ENCODE data around the gene TTC31.

Gene TTC31

GRCh38 chr2:74526649-74527230 lies 43.9 kb downstream of the TTC31 start:
- DNase-seq (ENCODE audit: low spot score), result no peak

GRCh38 chr2:74527741-74528140 lies 44.9 kb downstream of the TTC31 start:
- DNase-seq (ENCODE audit: low spot score), result no peak

- DNase-seq (ENCODE audit: low spot score), result no peak
These were observed 45.9 kb downstream of the TTC31 start for GRCh38 chr2:74528600-74529356.

- DNase-seq (ENCODE audit: low spot score), result peak; percentile 100
These were observed 46.7 kb downstream of the TTC31 start, which contains the start of the genes AUP1 and HTRA2 for GRCh38 chr2:74529357-74530238. AUP1 (minus strand) TSS chr2:74529706; CDS start chr2:74529629, 77 bp downstream. HTRA2 (plus strand) TSS chr2:74529933; CDS start chr2:74530007, 74 bp downstream.

- DNase-seq (ENCODE audit: low spot score), result peak; percentile 75
These were observed 47.6 kb downstream of the TTC31 start for GRCh38 chr2:74530239-74531187.

GRCh38 chr2:74531666-74532065 lies 48.8 kb downstream of the TTC31 start:
- DNase-seq (ENCODE audit: low spot score), result no peak

GRCh38 chr2:74532222-74532621 lies 49.3 kb downstream of the TTC31 start:
- peak; percentile 40 for DNase-seq (ENCODE audit: low spot score)

GRCh38 chr2:74533464-74533863 lies 50.6 kb downstream of the TTC31 start:
- no peak for DNase-seq (ENCODE audit: low spot score)

- DNase-seq (ENCODE audit: low spot score), result no peak
These were observed 51.5 kb downstream of the TTC31 start for GRCh38 chr2:74534411-74534810.

GRCh38 chr2:74535440-74535965 lies 52.6 kb downstream of the TTC31 start:
- DNase-seq (ENCODE audit: low spot score), result no peak

GRCh38 chr2:74536166-74536950 lies 53.5 kb downstream of the TTC31 start:
- DNase-seq (ENCODE audit: low spot score), result no peak

- no peak for DNase-seq (ENCODE audit: low spot score)
These were observed 54.3 kb downstream of the TTC31 start for GRCh38 chr2:74537140-74537539.

GRCh38 chr2:74538881-74539339 lies 56.0 kb downstream of the TTC31 start:
- DNase-seq (ENCODE audit: low spot score), result no peak

GRCh38 chr2:74540291-74540690 lies 57.4 kb downstream of the TTC31 start:
- DNase-seq (ENCODE audit: low spot score), result no peak

- DNase-seq (ENCODE audit: low spot score), result no peak
These were observed 60.1 kb downstream of the TTC31 start for GRCh38 chr2:74542978-74543377.

Measured in hepatic stellate cell (primary cell).